G401.6 (cell line): ENCODE data around the gene HS6ST3.

ENCODE experiments used
- FAIRE-seq: peaks from 2 replicates; lab custom pipeline; 2012; peaks lifted over from hg19 to GRCh38; lab: Jason Lieb, UNC

HS6ST3 gene

GRCh38 chr13:96542986-96543385 lies 453.1 kb downstream of the HS6ST3 start:
- no peak for FAIRE-seq

- FAIRE-seq = no peak
Measured at GRCh38 chr13:96544957-96545356, 455.1 kb downstream of the HS6ST3 start.

- no peak for FAIRE-seq
Measured at GRCh38 chr13:96546463-96546862, 456.6 kb downstream of the HS6ST3 start.

- FAIRE-seq = no peak
Measured at GRCh38 chr13:96551546-96551945, 461.6 kb downstream of the HS6ST3 start.

- no peak for FAIRE-seq
Measured at GRCh38 chr13:96552559-96552958, 462.7 kb downstream of the HS6ST3 start.

- FAIRE-seq = no peak
Measured at GRCh38 chr13:96553796-96554195, 463.9 kb downstream of the HS6ST3 start.

- no peak for FAIRE-seq
Measured at GRCh38 chr13:96573563-96573962, 483.7 kb downstream of the HS6ST3 start.

- FAIRE-seq = no peak
Measured at GRCh38 chr13:96575423-96576320, 485.8 kb downstream of the HS6ST3 start.

GRCh38 chr13:96581741-96582140 lies 491.8 kb downstream of the HS6ST3 start:
- FAIRE-seq = no peak

- FAIRE-seq = no peak
Measured at GRCh38 chr13:96615252-96615651, 525.3 kb downstream of the HS6ST3 start.

GRCh38 chr13:96617528-96617927 lies 527.6 kb downstream of the HS6ST3 start:
- no peak for FAIRE-seq

GRCh38 chr13:96621634-96622183 lies 531.8 kb downstream of the HS6ST3 start:
- no peak for FAIRE-seq

- no peak for FAIRE-seq
Measured at GRCh38 chr13:96629331-96629730, 539.4 kb downstream of the HS6ST3 start.

- FAIRE-seq = no peak
Measured at GRCh38 chr13:96632536-96633320, 542.8 kb downstream of the HS6ST3 start.

- FAIRE-seq = no peak
Measured at GRCh38 chr13:96636001-96636709, 546.2 kb downstream of the HS6ST3 start.

GRCh38 chr13:96637039-96637438 lies 547.1 kb downstream of the HS6ST3 start:
- FAIRE-seq = no peak

GRCh38 chr13:96646101-96646500 lies 556.2 kb downstream of the HS6ST3 start:
- no peak for FAIRE-seq

- no peak for FAIRE-seq
Measured at GRCh38 chr13:96646515-96647211, 556.8 kb downstream of the HS6ST3 start.

GRCh38 chr13:96650301-96650886 lies 560.5 kb downstream of the HS6ST3 start:
- FAIRE-seq = no peak

GRCh38 chr13:96651598-96651997 lies 561.7 kb downstream of the HS6ST3 start:
- FAIRE-seq = no peak

GRCh38 chr13:96652506-96652905 lies 562.6 kb downstream of the HS6ST3 start:
- FAIRE-seq = no peak
